A549 treated with CORT108297 at 1 μM for 4 hours (cell line): ENCODE results near the gene DEFB132. TPM values are rescaled to one million over a fixed set of nuclear protein-coding genes. Genes with fewer than 3 reads are reported as not detected.

ENCODE experiments used
- total RNA-seq: library from RNA; stranded (reverse); fragments of 200-300 nt; extraction: Qiagen RNA extraction; gene quantifications from 5 replicates; pipeline ENCODE4 v1.2.3, GENCODE V29; 2022

DEFB132 gene
- not detected in 5 replicates for total RNA-seq

GRCh38 chr20:257419-257818, at the start of gene DEFB132:
Gene DEFB132 (plus strand): TSS chr20:257724. CDS start chr20:257779, 55 bp downstream.

GRCh38 chr20:226958-227357, 30.6 kb upstream of the DEFB132 start, which contains the start of gene DEFB129:
Gene DEFB129 (plus strand): TSS chr20:227258. CDS start chr20:227289, 31 bp downstream.

GRCh38 chr20:290084-290831, 32.7 kb downstream of the DEFB132 start, which contains the start of gene C20orf96:
Gene C20orf96 (minus strand): TSS chr20:290750. CDS start chr20:290610, 140 bp downstream.

GRCh38 chr20:297098-297924, 39.8 kb downstream of the DEFB132 start, which contains the start of gene ZCCHC3:
Gene ZCCHC3 (plus strand): TSS chr20:297570. CDS start chr20:297587, 17 bp downstream.

Other genes starting within 250 kb of the DEFB132 start
- not detected in 5 replicates for gene DEFB125, start 170.1 kb upstream of the DEFB132 start, total RNA-seq
- gene DEFB126, start 115.1 kb upstream of the DEFB132 start, total RNA-seq, result not detected in 5 replicates
- not detected in 5 replicates for gene DEFB127, start 100.3 kb upstream of the DEFB132 start, total RNA-seq
- gene DEFB128, start 68.0 kb upstream of the DEFB132 start, total RNA-seq, result not detected in 5 replicates
- gene DEFB129, start 30.5 kb upstream of the DEFB132 start, total RNA-seq, result not detected in 5 replicates
- gene C20orf96, start 33.0 kb downstream of the DEFB132 start, total RNA-seq, result 10.4 to 11.9 TPM (median 11.2 TPM) in 5 replicates
- gene ZCCHC3, start 39.8 kb downstream of the DEFB132 start, total RNA-seq, result 16.6 to 23.7 TPM (median 20.4 TPM) in 5 replicates
- 18.4 to 29.9 TPM (median 29.6 TPM) in 5 replicates for gene SOX12, start 67.8 kb downstream of the DEFB132 start, total RNA-seq
- 50.4 to 69.1 TPM (median 64.2 TPM) in 5 replicates for gene NRSN2, start 89.4 kb downstream of the DEFB132 start, total RNA-seq
- 43.0 to 53.8 TPM (median 50.7 TPM) in 5 replicates for gene TRIB3, start 123.0 kb downstream of the DEFB132 start, total RNA-seq
- gene RBCK1, start 150.6 kb downstream of the DEFB132 start, total RNA-seq, result 106 to 148 TPM (median 146 TPM) in 5 replicates
- gene TBC1D20, start 204.8 kb downstream of the DEFB132 start, total RNA-seq, result 31.9 to 35.5 TPM (median 33.0 TPM) in 5 replicates